Measurements from ENCODE around the gene PSENEN.

PSENEN gene

GRCh38 chr19:35786299-35787160 is 41.1 kb downstream of the PSENEN start:
- DNase-seq (ENCODE audit: low read depth in 2 of 2): no peak
- H3K4me3 ChIP-seq (replicated peaks in 1 of 2; ENCODE audit: low read depth in 2 of 2, low read length in 2 of 2): no peak overlapping the region
- TF ChIP-seq CTCF (IDR thresholded peaks at IDR 0.05; ENCODE audit: low read depth, low read length): no peak

GRCh38 chr19:35787227-35787799 is 41.9 kb downstream of the PSENEN start:
- no peak overlapping the region for H3K4me3 ChIP-seq (replicated peaks in 1 of 2; ENCODE audit: low read depth in 2 of 2, low read length in 2 of 2)
- no peak for DNase-seq (ENCODE audit: low read depth in 2 of 2)
- TF ChIP-seq CTCF (IDR thresholded peaks at IDR 0.05; ENCODE audit: low read depth, low read length): no peak

- H3K4me3 ChIP-seq (replicated peaks in 1 of 2; ENCODE audit: low read depth in 2 of 2, low read length in 2 of 2): no peak overlapping the region
- DNase-seq (ENCODE audit: low read depth in 2 of 2): no peak
- no peak for TF ChIP-seq CTCF (IDR thresholded peaks at IDR 0.05; ENCODE audit: low read depth, low read length)
Measured at GRCh38 chr19:35788205-35788960, 42.9 kb downstream of the PSENEN start.

GRCh38 chr19:35789195-35789977 is 43.9 kb downstream of the PSENEN start:
- TF ChIP-seq CTCF (IDR thresholded peaks at IDR 0.05; ENCODE audit: low read depth, low read length): no peak
- no peak for DNase-seq (ENCODE audit: low read depth in 2 of 2)
- no peak overlapping the region for H3K4me3 ChIP-seq (replicated peaks in 1 of 2; ENCODE audit: low read depth in 2 of 2, low read length in 2 of 2)

- no peak overlapping the region for H3K4me3 ChIP-seq (replicated peaks in 1 of 2; ENCODE audit: low read depth in 2 of 2, low read length in 2 of 2)
- TF ChIP-seq CTCF (IDR thresholded peaks at IDR 0.05; ENCODE audit: low read depth, low read length): no peak
- no peak for DNase-seq (ENCODE audit: low read depth in 2 of 2)
Measured at GRCh38 chr19:35789978-35790944, 44.8 kb downstream of the PSENEN start.

Measured in cardiac fibroblast (primary cell).